GM23338 (cell line): ENCODE results near the gene C1QTNF4.

Experiments used
- EZH2 ChIP-seq: fragments of 200-600 bp; sonication (generic); IDR thresholded peaks from one replicate; pipeline ENCODE4 v1.8.0; 2017; ENCODE audit warnings: antibody characterized with exemption, mild to moderate bottlenecking, low read depth; ENCODE audit not compliant: unreplicated experiment
- EZH2phosphoT487 ChIP-seq: fragments of 200-600 bp; sonication (generic); IDR thresholded peaks from one replicate; pipeline ENCODE4 v1.8.1; 2018; ENCODE audit warnings: antibody characterized with exemption; ENCODE audit not compliant: unreplicated experiment
- JUNB ChIP-seq: IDR thresholded peaks from one replicate; pipeline ENCODE4 v1.6.1; 2016; ENCODE audit warnings: antibody characterized with exemption; ENCODE audit not compliant: unreplicated experiment
- POLR2AphosphoS5 ChIP-seq: IDR thresholded peaks from 2 replicates; pipeline ENCODE4 v1.6.1; 2016; ENCODE audit warnings: antibody characterized with exemption, low read depth
- TF ChIP-seq, protein P1 (sequence below), 2 experiments: fragments of 200-600 bp in 1 of 2; sonication (generic) in 1 of 2; conservative IDR thresholded peaks; 2 replicates each; pipeline versions ENCODE4 v1.5.1 to v1.6.1; 2016 to 2017; ENCODE audit warnings: antibody characterized with exemption in 2 of 2, low read depth in 2 of 2, mild to moderate bottlenecking in 2 of 2, moderate library complexity in 1 of 2
- TF ChIP-seq, protein P2 (sequence below): IDR thresholded peaks from one replicate; pipeline ENCODE4 v1.6.1; 2018; ENCODE audit warnings: antibody characterized with exemption; ENCODE audit not compliant: unreplicated experiment

DNA sequence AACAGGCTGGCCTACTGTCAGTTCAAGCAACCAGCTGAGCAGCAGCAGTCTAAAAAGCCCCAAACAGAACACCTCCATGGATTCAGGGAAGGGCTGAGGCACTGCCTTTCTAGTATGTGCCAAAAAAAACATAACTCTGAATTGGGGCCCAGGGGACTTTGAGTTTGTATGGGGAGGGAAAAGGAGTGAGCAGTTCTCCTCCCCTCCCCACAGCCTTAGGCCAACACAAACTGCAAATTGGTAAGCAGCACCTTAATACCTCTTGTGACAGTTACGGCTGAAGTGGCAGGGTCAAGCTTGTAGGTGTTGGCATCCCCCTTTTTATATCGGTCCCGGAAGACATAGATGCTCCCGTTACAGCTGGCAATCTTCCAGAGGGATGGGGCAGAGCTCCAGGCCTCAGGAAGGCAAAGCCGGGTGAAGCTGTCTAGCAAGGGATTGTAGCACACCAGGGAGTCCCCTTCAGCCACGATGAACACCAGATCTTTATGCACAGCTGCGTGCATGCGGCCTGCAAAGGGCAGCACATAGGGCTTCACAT, 21.4 kb downstream of the C1QTNF4 start:
- TF ChIP-seq, protein P1, sequence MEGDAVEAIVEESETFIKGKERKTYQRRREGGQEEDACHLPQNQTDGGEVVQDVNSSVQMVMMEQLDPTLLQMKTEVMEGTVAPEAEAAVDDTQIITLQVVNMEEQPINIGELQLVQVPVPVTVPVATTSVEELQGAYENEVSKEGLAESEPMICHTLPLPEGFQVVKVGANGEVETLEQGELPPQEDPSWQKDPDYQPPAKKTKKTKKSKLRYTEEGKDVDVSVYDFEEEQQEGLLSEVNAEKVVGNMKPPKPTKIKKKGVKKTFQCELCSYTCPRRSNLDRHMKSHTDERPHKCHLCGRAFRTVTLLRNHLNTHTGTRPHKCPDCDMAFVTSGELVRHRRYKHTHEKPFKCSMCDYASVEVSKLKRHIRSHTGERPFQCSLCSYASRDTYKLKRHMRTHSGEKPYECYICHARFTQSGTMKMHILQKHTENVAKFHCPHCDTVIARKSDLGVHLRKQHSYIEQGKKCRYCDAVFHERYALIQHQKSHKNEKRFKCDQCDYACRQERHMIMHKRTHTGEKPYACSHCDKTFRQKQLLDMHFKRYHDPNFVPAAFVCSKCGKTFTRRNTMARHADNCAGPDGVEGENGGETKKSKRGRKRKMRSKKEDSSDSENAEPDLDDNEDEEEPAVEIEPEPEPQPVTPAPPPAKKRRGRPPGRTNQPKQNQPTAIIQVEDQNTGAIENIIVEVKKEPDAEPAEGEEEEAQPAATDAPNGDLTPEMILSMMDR (conservative IDR thresholded peaks at IDR 0.05; ENCODE audit: low read depth in 2 of 2): no peak
- no peak for TF ChIP-seq POLR2AphosphoS5
- no peak for TF ChIP-seq EZH2
- TF ChIP-seq, protein P2, sequence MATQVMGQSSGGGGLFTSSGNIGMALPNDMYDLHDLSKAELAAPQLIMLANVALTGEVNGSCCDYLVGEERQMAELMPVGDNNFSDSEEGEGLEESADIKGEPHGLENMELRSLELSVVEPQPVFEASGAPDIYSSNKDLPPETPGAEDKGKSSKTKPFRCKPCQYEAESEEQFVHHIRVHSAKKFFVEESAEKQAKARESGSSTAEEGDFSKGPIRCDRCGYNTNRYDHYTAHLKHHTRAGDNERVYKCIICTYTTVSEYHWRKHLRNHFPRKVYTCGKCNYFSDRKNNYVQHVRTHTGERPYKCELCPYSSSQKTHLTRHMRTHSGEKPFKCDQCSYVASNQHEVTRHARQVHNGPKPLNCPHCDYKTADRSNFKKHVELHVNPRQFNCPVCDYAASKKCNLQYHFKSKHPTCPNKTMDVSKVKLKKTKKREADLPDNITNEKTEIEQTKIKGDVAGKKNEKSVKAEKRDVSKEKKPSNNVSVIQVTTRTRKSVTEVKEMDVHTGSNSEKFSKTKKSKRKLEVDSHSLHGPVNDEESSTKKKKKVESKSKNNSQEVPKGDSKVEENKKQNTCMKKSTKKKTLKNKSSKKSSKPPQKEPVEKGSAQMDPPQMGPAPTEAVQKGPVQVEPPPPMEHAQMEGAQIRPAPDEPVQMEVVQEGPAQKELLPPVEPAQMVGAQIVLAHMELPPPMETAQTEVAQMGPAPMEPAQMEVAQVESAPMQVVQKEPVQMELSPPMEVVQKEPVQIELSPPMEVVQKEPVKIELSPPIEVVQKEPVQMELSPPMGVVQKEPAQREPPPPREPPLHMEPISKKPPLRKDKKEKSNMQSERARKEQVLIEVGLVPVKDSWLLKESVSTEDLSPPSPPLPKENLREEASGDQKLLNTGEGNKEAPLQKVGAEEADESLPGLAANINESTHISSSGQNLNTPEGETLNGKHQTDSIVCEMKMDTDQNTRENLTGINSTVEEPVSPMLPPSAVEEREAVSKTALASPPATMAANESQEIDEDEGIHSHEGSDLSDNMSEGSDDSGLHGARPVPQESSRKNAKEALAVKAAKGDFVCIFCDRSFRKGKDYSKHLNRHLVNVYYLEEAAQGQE: no peak
- TF ChIP-seq EZH2phosphoT487: no peak
- no peak for TF ChIP-seq JUNB
